OCI-LY7 (cell line): ENCODE data around the gene RELB. TPM values are rescaled to one million over a fixed set of nuclear protein-coding genes. Genes with fewer than 3 reads are reported as not detected.

Experiments
- BruUV-seq: library from RNA; stranded (reverse); fragments of 400-500 nt; replicated peaks from 2 replicates; lab custom pipeline; 2021; lab: Mats Ljungman, UMichigan
- CTCF ChIA-PET: fragments of 300-600 bp; sonication (Branson Sonifier 250); formaldehyde crosslinking; loops from one replicate; lab custom pipeline; 2022; ENCODE audit warnings: antibody characterized with exemption; ENCODE audit not compliant: unreplicated experiment; lab: Charles Lee
- POLR2A ChIA-PET: fragments of 300-600 bp; sonication (Branson Sonifier 250); formaldehyde crosslinking; loops from one replicate; lab custom pipeline; 2022; ENCODE audit warnings: antibody characterized with exemption; lab: Charles Lee
- DNase-seq: peaks from one replicate; pipeline ENCODE4 v3.0.0-alpha.2; 2015; ENCODE audit warnings: low spot score
- H2AFZ ChIP-seq: fragments of 200-600 bp; sonication (generic), shearing (Covaris generic); 2 replicates; pipeline ENCODE4 v1.6.1; 2014; ENCODE audit warnings: mild to moderate bottlenecking, antibody characterized with exemption, low read length, moderate library complexity
- H3K27ac ChIP-seq: fragments of 200-600 bp; sonication (generic); 2 replicates; pipeline ENCODE4 v1.5.1; 2014; ENCODE audit warnings: mixed run types, low read depth, mild to moderate bottlenecking, moderate library complexity, low read length, inconsistent platforms; ENCODE audit not compliant: poor library complexity, severe bottlenecking
- H3K36me3 ChIP-seq: fragments of 200-600 bp; sonication (generic); 2 replicates; pipeline ENCODE4 v1.6.1; 2014; ENCODE audit warnings: mild to moderate bottlenecking, antibody characterized with exemption, low read length, moderate library complexity, mixed read lengths; ENCODE audit not compliant: insufficient read depth
- H3K4me1 ChIP-seq: fragments of 200-600 bp; sonication (generic); 2 replicates; pipeline ENCODE4 v1.5.1; 2014; ENCODE audit warnings: mild to moderate bottlenecking, low read length; ENCODE audit not compliant: insufficient read depth, poor library complexity, severe bottlenecking
- H3K4me2 ChIP-seq: fragments of 200-600 bp; sonication (generic); 2 replicates; pipeline ENCODE4 v1.6.1; 2014; ENCODE audit warnings: mild to moderate bottlenecking, low read length
- H3K4me3 ChIP-seq: fragments of 200-600 bp; sonication (generic); 2 replicates; pipeline ENCODE4 v1.5.1; 2014; ENCODE audit warnings: mild to moderate bottlenecking, low read depth, low read length; ENCODE audit not compliant: poor library complexity, severe bottlenecking
- H3K79me2 ChIP-seq: fragments of 200-600 bp; sonication (generic); 2 replicates; pipeline ENCODE4 v1.6.1; 2016; ENCODE audit warnings: low read depth, mild to moderate bottlenecking, low read length, moderate library complexity, mixed read lengths; ENCODE audit not compliant: insufficient read depth
- H3K9me2 ChIP-seq: fragments of 200-600 bp; sonication (generic); 2 replicates; pipeline ENCODE4 v1.6.1; 2016; ENCODE audit warnings: mild to moderate bottlenecking, low read length, mixed read lengths; ENCODE audit not compliant: insufficient read depth
- H3K9me3 ChIP-seq: fragments of 200-600 bp; sonication (generic); 2 replicates; pipeline ENCODE4 v1.6.1; 2014; ENCODE audit warnings: mild to moderate bottlenecking, mixed run types, low read length, mixed read lengths
- H4K20me1 ChIP-seq: fragments of 200-600 bp; sonication (generic); 2 replicates; pipeline ENCODE4 v1.6.1; 2014; ENCODE audit warnings: mild to moderate bottlenecking, antibody characterized with exemption, low read length, moderate library complexity, mixed read lengths; ENCODE audit not compliant: insufficient read depth
- EZH2phosphoT487 ChIP-seq: fragments of 200-600 bp; sonication (generic); IDR thresholded peaks from 2 replicates; pipeline ENCODE4 v1.6.1; 2018; ENCODE audit warnings: low read depth, borderline replicate concordance, mild to moderate bottlenecking, mixed run types, antibody characterized with exemption, low read length, moderate library complexity, mixed read lengths
- intact Hi-C: fragments of 100-400 bp; cut with micrococcal nuclease; formaldehyde crosslinking; loops from one replicate; pipeline ENCODE4 v1.10.0; 2022; ENCODE audit not compliant: unreplicated experiment
- total RNA-seq, 2 experiments: library from RNA; depleted of rRNA in 1 of 2; stranded (reverse); fragments of >200 nt in 1 of 2; shearing (Covaris generic) in 1 of 2; gene quantifications; 2 replicates each; pipeline ENCODE4 v1.2.3, GENCODE V29; 2014 to 2022
- TF ChIP-seq, protein P1 (sequence below): fragments of 200-600 bp; sonication (generic); conservative IDR thresholded peaks from 2 replicates; pipeline ENCODE4 v1.5.1; 2014; ENCODE audit warnings: mild to moderate bottlenecking, antibody characterized with exemption, low read length, moderate library complexity, mixed read lengths

The RELB gene
- total RNA-seq, 2 experiments from 2014 or later: 36.9 to 51.1 TPM

DNA sequence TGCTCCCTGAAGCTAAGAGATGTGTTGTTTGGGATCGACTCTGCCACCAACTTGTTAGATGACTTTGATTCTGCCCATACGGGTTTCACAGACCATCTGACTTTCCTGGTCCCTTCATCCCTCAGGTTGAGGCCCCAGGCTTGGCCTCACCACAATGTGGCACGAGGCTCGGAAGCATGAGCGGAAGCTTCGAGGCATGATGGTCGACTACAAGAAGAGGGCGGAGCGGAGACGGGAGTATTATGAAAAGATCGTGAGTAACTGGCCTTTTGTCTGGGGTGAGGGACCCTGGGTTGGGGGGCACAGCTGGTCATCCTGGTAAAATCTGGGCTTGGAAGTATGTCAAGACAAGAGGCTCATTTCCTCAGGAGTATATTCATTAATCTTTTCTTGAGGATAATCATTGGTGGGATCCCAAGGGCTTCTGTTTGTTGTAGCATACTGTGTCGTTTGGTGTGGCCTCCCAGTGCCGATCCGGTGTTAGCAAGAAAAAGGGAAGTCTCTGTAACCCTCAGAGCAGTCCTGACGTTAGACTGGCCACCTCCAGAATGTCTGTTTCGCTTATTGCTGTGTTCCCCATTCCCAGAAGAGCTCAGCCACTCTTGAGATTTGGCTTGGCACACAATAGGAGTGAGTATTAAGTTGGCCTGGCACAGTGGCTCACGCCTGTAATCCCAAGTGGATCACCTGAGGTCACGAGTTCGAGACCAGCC is 39.0 kb downstream of the RELB start:
- ChIA-PET POLR2A (interaction anchor here (1.2 kb wide), 2 partner anchors 9 to 40 kb away, joined by 3 read pairs; no protein-coding TSS in a partner anchor), CTCF (no interaction called here)
- Histone ChIP-seq H4K20me1 (peaks cover 17% of the 10 kb centered on the region), H2AFZ (no peak overlapping the region), H3K4me2 (peak overlapping the region; percentile 85), H3K36me3 (peaks cover 86% of the 10 kb centered on the region), H3K9me3 (no peaks in the 10 kb centered on the region), H3K27ac (no peak overlapping the region), H3K79me2 (peaks cover 56% of the 10 kb centered on the region), H3K4me3 (peak overlapping the region; percentile 87), H3K9me2 (no peaks in the 10 kb centered on the region), H3K4me1 (peaks cover 36% of the 10 kb centered on the region)
- intact Hi-C loops: no loop called here
- DNase-seq: no peak
- TSS peak; percentile 61 for BruUV-seq
- no peak for TF ChIP-seq EZH2phosphoT487
- TF ChIP-seq, protein P1, sequence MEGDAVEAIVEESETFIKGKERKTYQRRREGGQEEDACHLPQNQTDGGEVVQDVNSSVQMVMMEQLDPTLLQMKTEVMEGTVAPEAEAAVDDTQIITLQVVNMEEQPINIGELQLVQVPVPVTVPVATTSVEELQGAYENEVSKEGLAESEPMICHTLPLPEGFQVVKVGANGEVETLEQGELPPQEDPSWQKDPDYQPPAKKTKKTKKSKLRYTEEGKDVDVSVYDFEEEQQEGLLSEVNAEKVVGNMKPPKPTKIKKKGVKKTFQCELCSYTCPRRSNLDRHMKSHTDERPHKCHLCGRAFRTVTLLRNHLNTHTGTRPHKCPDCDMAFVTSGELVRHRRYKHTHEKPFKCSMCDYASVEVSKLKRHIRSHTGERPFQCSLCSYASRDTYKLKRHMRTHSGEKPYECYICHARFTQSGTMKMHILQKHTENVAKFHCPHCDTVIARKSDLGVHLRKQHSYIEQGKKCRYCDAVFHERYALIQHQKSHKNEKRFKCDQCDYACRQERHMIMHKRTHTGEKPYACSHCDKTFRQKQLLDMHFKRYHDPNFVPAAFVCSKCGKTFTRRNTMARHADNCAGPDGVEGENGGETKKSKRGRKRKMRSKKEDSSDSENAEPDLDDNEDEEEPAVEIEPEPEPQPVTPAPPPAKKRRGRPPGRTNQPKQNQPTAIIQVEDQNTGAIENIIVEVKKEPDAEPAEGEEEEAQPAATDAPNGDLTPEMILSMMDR: no peak

DNA sequence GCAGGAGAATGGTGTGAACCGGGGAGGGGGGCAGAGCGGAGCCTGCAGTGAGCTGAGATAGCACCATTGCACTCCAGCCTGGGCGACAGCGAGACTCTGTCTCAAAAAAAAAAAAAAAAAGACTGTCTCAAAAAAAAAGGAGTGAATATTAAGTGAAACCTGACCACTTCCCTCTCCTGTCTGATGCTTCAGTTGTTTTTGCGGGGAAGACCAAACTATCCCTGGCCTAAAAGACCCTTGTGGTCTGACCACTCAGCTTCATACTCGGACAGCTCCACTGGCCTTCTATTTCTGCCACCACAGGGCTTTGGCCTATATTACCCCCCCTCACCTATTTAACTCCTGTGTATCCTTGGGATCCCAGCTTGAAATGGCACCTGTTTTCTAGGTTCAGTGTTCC is 39.9 kb downstream of the RELB start:
- TF ChIP-seq, protein P1: no peak
- TF ChIP-seq EZH2phosphoT487: no peak
- Histone ChIP-seq H4K20me1 (peaks cover 17% of the 10 kb centered on the region), H3K9me3 (no peaks in the 10 kb centered on the region), H3K79me2 (peaks cover 65% of the 10 kb centered on the region), H3K27ac (peak overlapping the region; percentile 8), H3K9me2 (no peaks in the 10 kb centered on the region), H3K4me1 (peaks cover 45% of the 10 kb centered on the region), H3K36me3 (peaks cover 86% of the 10 kb centered on the region), H2AFZ (no peak overlapping the region), H3K4me2 (peak overlapping the region; percentile 85), H3K4me3 (peak overlapping the region; percentile 87)
- no peak for DNase-seq
- CTCF ChIA-PET: interaction anchor here (1.1 kb wide), 1 partner anchor 10 kb away, joined by 3 read pairs; no protein-coding TSS in a partner anchor
- intact Hi-C loops: no loop called here
- no TSS peak for BruUV-seq
- POLR2A ChIA-PET: interaction anchor here (1.0 kb wide), 1 partner anchor 34 kb away, joined by 5 read pairs; no protein-coding TSS in a partner anchor

DNA sequence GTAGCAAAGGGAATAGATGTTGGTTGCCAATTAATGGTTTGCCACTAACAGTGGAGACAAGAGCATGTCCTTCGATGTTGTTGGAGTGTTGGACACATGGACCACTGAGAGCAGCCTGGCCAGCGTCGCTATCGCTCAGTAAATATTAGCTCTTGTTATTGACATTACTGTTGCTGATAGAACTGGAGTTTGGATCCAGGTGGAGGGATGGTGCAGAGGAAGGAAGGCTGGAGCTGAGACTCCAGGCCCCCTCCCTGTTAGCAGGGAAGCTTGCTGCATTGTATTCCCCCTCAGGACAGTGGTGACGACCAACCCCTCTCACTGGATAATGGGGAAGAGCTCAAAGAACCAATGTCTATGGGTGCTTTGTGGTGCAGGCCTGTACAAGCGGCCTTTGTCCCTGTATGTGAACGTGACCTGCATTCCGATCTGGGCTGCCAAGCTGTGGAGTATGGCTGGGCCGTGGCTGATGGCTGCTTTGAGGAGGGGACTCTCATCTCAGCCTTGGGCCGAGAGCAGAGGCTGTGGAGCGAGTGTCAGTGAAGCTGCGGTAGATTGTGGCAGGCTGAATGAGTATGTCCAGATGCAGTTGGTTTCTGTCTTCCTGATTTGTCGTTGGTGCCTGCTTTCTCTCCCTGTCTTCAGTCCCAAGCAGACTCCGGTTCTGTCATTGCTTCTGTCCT is 44.5 kb downstream of the RELB start:
- Histone ChIP-seq H3K9me2 (no peaks in the 10 kb centered on the region), H3K4me1 (peaks cover 72% of the 10 kb centered on the region), H3K27ac (peak overlapping the region; percentile 88), H3K9me3 (no peaks in the 10 kb centered on the region), H2AFZ (no peak overlapping the region), H3K36me3 (peaks cover 86% of the 10 kb centered on the region), H4K20me1 (peaks cover 4% of the 10 kb centered on the region; the same call in 1 of the 2 replicates), H3K4me2 (peak overlapping the region; percentile 75), H3K4me3 (peak overlapping the region; percentile 60), H3K79me2 (peaks cover 91% of the 10 kb centered on the region)
- CTCF ChIA-PET: no interaction called here
- POLR2A ChIA-PET: no interaction called here
- intact Hi-C loops: loop anchor here (2.0 kb wide), 1 partner anchor 29 kb away; no protein-coding TSS in a partner anchor
- no peak for DNase-seq
- BruUV-seq: no TSS peak
- TF ChIP-seq EZH2phosphoT487: no peak
- TF ChIP-seq, protein P1: no peak
